Keratinocyte (primary cell): ENCODE data around the gene GOLGA6L7. TPM values are rescaled to one million over a fixed set of nuclear protein-coding genes. Genes with fewer than 3 reads are reported as not detected.

Source experiments
- DNase-seq: peaks from one replicate; pipeline ENCODE4 v3.0.0-alpha.2; 2011; ENCODE audit warnings: low read depth, missing footprints, low spot score
- FAIRE-seq: peaks from 2 replicates; lab custom pipeline; 2011; peaks lifted over from hg19 to GRCh38; lab: Jason Lieb, UNC
- H2AFZ ChIP-seq: 2 replicates; pipeline ENCODE4 v1.6.0; 2012; ENCODE audit warnings: low read length, control low read depth, inconsistent platforms; ENCODE audit not compliant: control insufficient read depth
- H3K27ac ChIP-seq: 2 replicates; pipeline ENCODE4 v1.5.1; 2011; ENCODE audit warnings: low read length; ENCODE audit not compliant: control insufficient read depth, insufficient read depth
- H3K27me3 ChIP-seq: 3 replicates; pipeline ENCODE4 v1.6.0; 2011; ENCODE audit warnings: low read length; ENCODE audit not compliant: control insufficient read depth, insufficient read depth; ENCODE audit errors: extremely low read depth
- H3K36me3 ChIP-seq, 2 experiments: 2 replicates in 1 of 2; 3 replicates in 1 of 2; pipeline ENCODE4 v1.5.1; 2011; ENCODE audit warnings: low read length in 2 of 2, mild to moderate bottlenecking in 1 of 2; ENCODE audit not compliant: control insufficient read depth in 2 of 2, insufficient read depth in 2 of 2; ENCODE audit errors: extremely low read depth in 1 of 2
- H3K4me1 ChIP-seq: 3 replicates; pipeline ENCODE4 v1.5.1; 2011; ENCODE audit warnings: low read length; ENCODE audit not compliant: control insufficient read depth, insufficient read depth; ENCODE audit errors: extremely low read depth
- H3K4me2 ChIP-seq: 3 replicates; pipeline ENCODE4 v1.6.0; 2011; ENCODE audit warnings: low read depth, low read length; ENCODE audit not compliant: control insufficient read depth, insufficient read depth; ENCODE audit errors: extremely low read depth
- H3K4me3 ChIP-seq, 3 experiments: fragments of 200-600 bp in 1 of 3; sonication (generic) in 1 of 3; 2 replicates in 2 of 3; 3 replicates in 1 of 3; pipeline ENCODE4 v1.5.1; 2011 to 2016; ENCODE audit warnings: low read length in 3 of 3, mild to moderate bottlenecking in 3 of 3, control low read depth in 2 of 3, inconsistent platforms in 1 of 3, low read depth in 1 of 3, mixed read lengths in 1 of 3, mixed run types in 1 of 3, moderate library complexity in 1 of 3; ENCODE audit not compliant: control insufficient read depth in 2 of 3, insufficient read depth in 2 of 3; ENCODE audit errors: extremely low read depth in 1 of 3
- H3K79me2 ChIP-seq: 2 replicates; pipeline ENCODE4 v1.6.0; 2012; ENCODE audit warnings: low read length; ENCODE audit not compliant: control insufficient read depth, insufficient read depth
- H3K9ac ChIP-seq: 3 replicates; pipeline ENCODE4 v1.6.0; 2011; ENCODE audit warnings: low read length; ENCODE audit not compliant: control insufficient read depth, insufficient read depth; ENCODE audit errors: extremely low read depth
- H3K9me1 ChIP-seq: 3 replicates; pipeline ENCODE4 v1.6.0; 2011; ENCODE audit warnings: low read length; ENCODE audit not compliant: control insufficient read depth, insufficient read depth; ENCODE audit errors: extremely low read depth
- H3K9me3 ChIP-seq: 2 replicates; pipeline ENCODE4 v1.5.1; 2012; ENCODE audit warnings: low read depth, low read length; ENCODE audit not compliant: control insufficient read depth
- H4K20me1 ChIP-seq: 3 replicates; pipeline ENCODE4 v1.6.0; 2011; ENCODE audit warnings: low read length; ENCODE audit not compliant: control insufficient read depth, insufficient read depth; ENCODE audit errors: extremely low read depth
- EZH2 ChIP-seq: IDR thresholded peaks from one replicate; pipeline ENCODE4 v1.6.1; 2012; ENCODE audit warnings: inconsistent platforms, mild to moderate bottlenecking, low read length, moderate library complexity
- dilution Hi-C: fragments of 300-500 bp; cut with MboI; formaldehyde crosslinking; loops from one replicate; pipeline ENCODE4 v1.7.0; 2020; ENCODE audit warnings: low sequenced_read_pairs; ENCODE audit not compliant: extremely low pct_ligation_motif_present
- polyA plus RNA-seq, 5 experiments: library from polyadenylated mRNA; depleted of rRNA in 3 of 5; stranded (reverse) in 3 of 5; stranded (forward) in 1 of 5; unstranded in 1 of 5; fragments of >200 nt; gene quantifications; 1 replicate in 1 of 5; 2 replicates in 3 of 5; 3 replicates in 1 of 5; pipeline versions ENCODE4 v1.2.1 to v1.2.3, GENCODE V29; 2011 to 2012; ENCODE audit warnings: missing spikeins in 2 of 5, low read depth in 1 of 5, low replicate concordance in 1 of 5
- TF ChIP-seq, protein P1 (sequence below), 3 experiments: IDR thresholded peaks in 1 of 3; conservative IDR thresholded peaks in 1 of 3; optimal IDR thresholded peaks in 1 of 3; 2 replicates in 2 of 3; 3 replicates in 1 of 3; pipeline versions ENCODE3 to v1.5.1; 2011; ENCODE audit warnings: low read length in 3 of 3, mild to moderate bottlenecking in 3 of 3, moderate library complexity in 2 of 3, control low read depth in 1 of 3, inconsistent platforms in 1 of 3; ENCODE audit not compliant: insufficient read depth in 2 of 3; ENCODE audit errors: extremely low read depth in 1 of 3

GOLGA6L7 gene
- polyA plus RNA-seq, 1 donor (not counting 4 experiments of a cell fraction or from before 2014, with no cell fraction given): not detected

- no peaks in the 10 kb centered on the region for H3K36me3 ChIP-seq
- no peaks in the 10 kb centered on the region for H4K20me1 ChIP-seq
- no peaks in the 10 kb centered on the region for H3K9me3 ChIP-seq
- H3K4me1 ChIP-seq: no peaks in the 10 kb centered on the region
- dilution Hi-C loops: no loop called here
- peaks cover 22% of the 10 kb centered on the region for H3K27me3 ChIP-seq
- no peaks in the 10 kb centered on the region for H3K79me2 ChIP-seq
- H3K9ac ChIP-seq: peak within 1 kb of the TSS; percentile 41
- no peaks in the 10 kb centered on the region for H3K9me1 ChIP-seq
- H3K4me3 ChIP-seq: peak within 1 kb of the TSS; percentile 23 to 52 (median 27)
- peak within 1 kb of the TSS; percentile 58 for H3K4me2 ChIP-seq
- no peak within 1 kb of the TSS for H3K27ac ChIP-seq
- FAIRE-seq (no peak), DNase-seq (no peak)
- peak; percentile 6 for TF ChIP-seq EZH2
- TF ChIP-seq, protein P1, sequence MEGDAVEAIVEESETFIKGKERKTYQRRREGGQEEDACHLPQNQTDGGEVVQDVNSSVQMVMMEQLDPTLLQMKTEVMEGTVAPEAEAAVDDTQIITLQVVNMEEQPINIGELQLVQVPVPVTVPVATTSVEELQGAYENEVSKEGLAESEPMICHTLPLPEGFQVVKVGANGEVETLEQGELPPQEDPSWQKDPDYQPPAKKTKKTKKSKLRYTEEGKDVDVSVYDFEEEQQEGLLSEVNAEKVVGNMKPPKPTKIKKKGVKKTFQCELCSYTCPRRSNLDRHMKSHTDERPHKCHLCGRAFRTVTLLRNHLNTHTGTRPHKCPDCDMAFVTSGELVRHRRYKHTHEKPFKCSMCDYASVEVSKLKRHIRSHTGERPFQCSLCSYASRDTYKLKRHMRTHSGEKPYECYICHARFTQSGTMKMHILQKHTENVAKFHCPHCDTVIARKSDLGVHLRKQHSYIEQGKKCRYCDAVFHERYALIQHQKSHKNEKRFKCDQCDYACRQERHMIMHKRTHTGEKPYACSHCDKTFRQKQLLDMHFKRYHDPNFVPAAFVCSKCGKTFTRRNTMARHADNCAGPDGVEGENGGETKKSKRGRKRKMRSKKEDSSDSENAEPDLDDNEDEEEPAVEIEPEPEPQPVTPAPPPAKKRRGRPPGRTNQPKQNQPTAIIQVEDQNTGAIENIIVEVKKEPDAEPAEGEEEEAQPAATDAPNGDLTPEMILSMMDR (optimal IDR thresholded peaks at IDR 0.05 in 1 of 3, IDR thresholded peaks at IDR 0.05 in 1 of 3, conservative IDR thresholded peaks at IDR 0.05 in 1 of 3; ENCODE audit: extremely low read depth in 1 of 3, insufficient read depth in 2 of 3, low read length in 3 of 3): peak in 1 of 3 experiments; percentile 6
- peak within 1 kb of the TSS; percentile 53 for H2AFZ ChIP-seq
Observed at GRCh38 chr15:28885630-28886430, 37.4 kb upstream of the GOLGA6L7 start, which contains the start of gene APBA2. APBA2 (plus strand) TSS chr15:28885974; CDS start chr15:29053885, 167,911 bp downstream.

DNA sequence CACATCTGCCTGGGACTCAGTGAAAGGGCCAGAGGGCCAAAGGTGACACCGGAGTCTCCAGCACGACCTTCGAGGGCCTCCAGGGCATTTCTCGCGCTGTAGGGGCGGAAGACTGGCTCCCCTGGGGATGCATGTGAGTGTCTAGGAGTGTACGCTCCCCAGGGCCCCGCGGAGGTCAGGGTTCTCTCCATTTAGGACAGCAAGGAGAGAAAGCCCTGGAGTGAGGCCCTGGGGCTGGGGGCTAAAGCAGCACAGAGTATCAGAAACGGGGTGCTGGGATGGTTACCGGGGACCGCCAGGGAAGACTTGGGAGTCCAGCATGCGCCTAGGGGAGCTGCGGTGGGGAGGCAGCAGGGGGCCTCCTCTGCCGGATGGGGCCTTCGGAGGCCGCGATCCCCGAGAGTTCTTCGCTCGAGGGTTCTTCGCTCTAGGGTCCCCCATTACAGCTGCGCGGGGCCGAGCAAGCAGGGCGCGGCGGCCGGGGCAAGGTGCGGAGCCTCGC, 36.7 kb upstream of the GOLGA6L7 start:
- H3K9me1 ChIP-seq: no peaks in the 10 kb centered on the region
- dilution Hi-C loops: no loop called here
- no peak for DNase-seq
- TF ChIP-seq EZH2: no peak
- TF ChIP-seq, protein P1 (optimal IDR thresholded peaks at IDR 0.05 in 1 of 3, IDR thresholded peaks at IDR 0.05 in 1 of 3, conservative IDR thresholded peaks at IDR 0.05 in 1 of 3; ENCODE audit: extremely low read depth in 1 of 3, insufficient read depth in 2 of 3, low read length in 3 of 3): no peak
- FAIRE-seq: no peak
- no peaks in the 10 kb centered on the region for H4K20me1 ChIP-seq
- no peaks in the 10 kb centered on the region for H3K79me2 ChIP-seq
- no peaks in the 10 kb centered on the region for H3K4me1 ChIP-seq
- no peak overlapping the region for H3K27ac ChIP-seq
- no peaks in the 10 kb centered on the region for H3K9me3 ChIP-seq
- H3K27me3 ChIP-seq: peaks cover 22% of the 10 kb centered on the region
- peak overlapping the region; percentile 58 for H3K4me2 ChIP-seq
- peak overlapping the region; percentile 41 for H3K9ac ChIP-seq
- H3K36me3 ChIP-seq: no peaks in the 10 kb centered on the region
- peak overlapping the region; percentile 53 for H2AFZ ChIP-seq
- H3K4me3 ChIP-seq: peak overlapping the region in 2 of 3 experiments; percentile 23 to 52
